A673 (cell line): ENCODE measurements around the gene CFAP210. TPM values are rescaled to one million over a fixed set of nuclear protein-coding genes. Genes with fewer than 3 reads are reported as not detected.
"Not testable (repeated sequence)": the region's sequence is repeated elsewhere in the genome, so short reads cannot be mapped to it uniquely, and the experiment has no call there.

ENCODE experiments used
- BruUV-seq: library from RNA; stranded (reverse); fragments of 400-500 nt; replicated peaks from 2 replicates; lab custom pipeline; 2021; lab: Mats Ljungman, UMichigan
- CTCF ChIA-PET: fragments of 300-600 bp; sonication (Branson Sonifier 250); formaldehyde crosslinking; loops from one replicate; lab custom pipeline; 2022; ENCODE audit warnings: antibody characterized with exemption; lab: Charles Lee
- POLR2A ChIA-PET: fragments of 300-600 bp; sonication (Branson Sonifier 250); formaldehyde crosslinking; loops from one replicate; lab custom pipeline; 2022; ENCODE audit warnings: antibody characterized with exemption; ENCODE audit not compliant: low non-redundant PET; lab: Charles Lee
- DNase-seq: peaks from one replicate; pipeline ENCODE4 v3.0.0-alpha.2; 2015; ENCODE audit warnings: low spot score
- H3K27ac ChIP-seq: fragments of 200-600 bp; sonication (generic); 2 replicates; pipeline ENCODE4 v1.5.1; 2016; ENCODE audit warnings: mixed run types, low read depth, mild to moderate bottlenecking, mixed read lengths, antibody characterized with exemption, low read length; ENCODE audit not compliant: poor library complexity, severe bottlenecking
- H3K27me3 ChIP-seq: fragments of 200-600 bp; sonication (generic); replicated peaks from 2 replicates; pipeline ENCODE4 v1.6.1; 2017; ENCODE audit warnings: mixed run types, low read depth, mild to moderate bottlenecking, mixed read lengths, antibody characterized with exemption, low read length; ENCODE audit not compliant: insufficient read depth, poor library complexity
- H3K36me3 ChIP-seq: fragments of 200-600 bp; sonication (generic); 2 replicates; pipeline ENCODE4 v1.6.1; 2016; ENCODE audit warnings: mixed run types, mild to moderate bottlenecking, mixed read lengths, antibody characterized with exemption, low read length; ENCODE audit not compliant: insufficient read depth, poor library complexity, severe bottlenecking
- H3K4me1 ChIP-seq: fragments of 200-600 bp; sonication (generic); 2 replicates; pipeline ENCODE4 v1.6.1; 2017; ENCODE audit warnings: mixed run types, mild to moderate bottlenecking, mixed read lengths, antibody characterized with exemption, low read length; ENCODE audit not compliant: insufficient read depth, poor library complexity, severe bottlenecking
- H3K4me3 ChIP-seq: fragments of 200-600 bp; sonication (generic); 2 replicates; pipeline ENCODE4 v1.5.1; 2016; ENCODE audit warnings: low read depth, mixed run types, mild to moderate bottlenecking, mixed read lengths, low read length; ENCODE audit not compliant: poor library complexity, severe bottlenecking
- H3K9me3 ChIP-seq: fragments of 200-600 bp; sonication (generic); 2 replicates; pipeline ENCODE4 v1.6.1; 2016; ENCODE audit warnings: mixed run types, low read depth, mild to moderate bottlenecking, mixed read lengths, antibody characterized with exemption, low read length; ENCODE audit not compliant: poor library complexity, severe bottlenecking
- CTCF ChIP-seq: fragments of 300-800, 200-600 bp; sonication (generic); conservative IDR thresholded peaks from 2 replicates; pipeline ENCODE4 v1.5.1; 2017; ENCODE audit warnings: low read depth, mild to moderate bottlenecking, antibody characterized with exemption, low read length, moderate library complexity, mixed read lengths
- EZH2 ChIP-seq: fragments of 200-600 bp; sonication (generic); IDR thresholded peaks from 2 replicates; pipeline ENCODE4 v1.6.1; 2017; ENCODE audit warnings: borderline replicate concordance, low read depth, mild to moderate bottlenecking, mixed read lengths, antibody characterized with exemption, low read length; ENCODE audit not compliant: poor library complexity, severe bottlenecking
- intact Hi-C: fragments of 100-400 bp; cut with micrococcal nuclease; formaldehyde crosslinking; loops from one replicate; pipeline ENCODE4 v1.10.0; 2022; ENCODE audit not compliant: unreplicated experiment
- total RNA-seq: library from RNA; stranded (reverse); gene quantifications from 2 replicates; pipeline ENCODE4 v1.2.3, GENCODE V29; 2021

Gene CFAP210
- total RNA-seq, 1 experiment from 2014 or later = 0.37 TPM

- Histone ChIP-seq H3K9me3 (no peaks in the 10 kb centered on the region), H3K27ac (no peak overlapping the region), H3K36me3 (no peaks in the 10 kb centered on the region), H3K4me3 (no peak overlapping the region), H3K27me3 (no peaks in the 10 kb centered on the region), H3K4me1 (no peaks in the 10 kb centered on the region)
- TF ChIP-seq EZH2 = no peak
- no peak for TF ChIP-seq CTCF
- POLR2A ChIA-PET = no interaction called here
- CTCF ChIA-PET = no interaction called here
- intact Hi-C loops = no loop called here
- no TSS peak for BruUV-seq
- no peak for DNase-seq
These were observed 11.7 kb upstream of the CFAP210 start for GRCh38 chr2:169705927-169706326.

GRCh38 chr2:169704160-169704708, 10.0 kb upstream of the CFAP210 start:
- TF ChIP-seq CTCF = no peak
- H3K27ac ChIP-seq = no peak overlapping the region
- no peaks in the 10 kb centered on the region for H3K9me3 ChIP-seq
- DNase-seq = no peak
- no TSS peak for BruUV-seq
- ChIA-PET CTCF (no interaction called here), POLR2A (no interaction called here)
- no peaks in the 10 kb centered on the region for H3K36me3 ChIP-seq
- H3K27me3 ChIP-seq = no peaks in the 10 kb centered on the region
- H3K4me1 ChIP-seq = no peaks in the 10 kb centered on the region
- intact Hi-C loops = no loop called here
- no peak overlapping the region for H3K4me3 ChIP-seq

- H3K27me3 ChIP-seq = no peaks in the 10 kb centered on the region
- no peak for DNase-seq
- no peaks in the 10 kb centered on the region for H3K9me3 ChIP-seq
- intact Hi-C loops = no loop called here
- TF ChIP-seq CTCF (no peak), EZH2 (no peak)
- BruUV-seq = no TSS peak
- CTCF ChIA-PET = interaction anchor here (0.6 kb wide), 1 partner anchor 154 kb away, joined by 10 read pairs; no protein-coding TSS in a partner anchor
- no peak overlapping the region for H3K4me3 ChIP-seq
- no peaks in the 10 kb centered on the region for H3K36me3 ChIP-seq
- POLR2A ChIA-PET = no interaction called here
- H3K27ac ChIP-seq = no peak overlapping the region
- H3K4me1 ChIP-seq = no peaks in the 10 kb centered on the region
These were observed 8.8 kb upstream of the CFAP210 start for GRCh38 chr2:169702996-169703395.

- not testable (repeated sequence) for H3K9me3 ChIP-seq, H3K4me1 ChIP-seq
These were observed 5.0 kb upstream of the CFAP210 start for GRCh38 chr2:169699173-169699572.

More at GRCh38 chr2:169699173-169699572, 5.0 kb upstream of the CFAP210 start:
- intact Hi-C loops, CTCF ChIA-PET, DNase-seq, BruUV-seq, H3K27me3 ChIP-seq, POLR2A ChIA-PET, H3K4me3 ChIP-seq, H3K27ac ChIP-seq, H3K36me3 ChIP-seq: not testable (repeated sequence)
